Measurements from ENCODE around the gene ANXA10. TPM values are rescaled to one million over a fixed set of nuclear protein-coding genes. Genes with fewer than 3 reads are reported as not detected.
A peak's percentile ranks its signal among the peaks of the same experiment; 100 is the strongest.

Gene ANXA10
- total and polyA plus RNA-seq, 8 donors: 49.6 to 721 (median 251) TPM; not detected in 1

- Histone ChIP-seq H3K36me3 (no peaks in the 10 kb centered on the region), H3K4me3 (no peak overlapping the region), H3K27me3 (no peaks in the 10 kb centered on the region), H3K27ac (no peak overlapping the region), H3K4me1 (no peaks in the 10 kb centered on the region), H3K9me3 (no peaks in the 10 kb centered on the region)
- no peak for DNase-seq
- TF ChIP-seq POLR2A (IDR thresholded peaks at IDR 0.05) (no peak), CTCF (IDR thresholded peaks at IDR 0.05) (no peak), POLR2AphosphoS5 (IDR thresholded peaks at IDR 0.05) (no peak), EP300 (IDR thresholded peaks at IDR 0.05) (no peak)
- intact Hi-C loops (cut with DNase I; ENCODE audit: low total_unique reads): no loop called here
- WGBS, 5 donors: 32 to 60% (median 39%) methylated on average over 5 of the region's 5 CpGs
These were observed 14.6 kb upstream of the ANXA10 start for GRCh38 chr4:168077726-168078239.

DNA sequence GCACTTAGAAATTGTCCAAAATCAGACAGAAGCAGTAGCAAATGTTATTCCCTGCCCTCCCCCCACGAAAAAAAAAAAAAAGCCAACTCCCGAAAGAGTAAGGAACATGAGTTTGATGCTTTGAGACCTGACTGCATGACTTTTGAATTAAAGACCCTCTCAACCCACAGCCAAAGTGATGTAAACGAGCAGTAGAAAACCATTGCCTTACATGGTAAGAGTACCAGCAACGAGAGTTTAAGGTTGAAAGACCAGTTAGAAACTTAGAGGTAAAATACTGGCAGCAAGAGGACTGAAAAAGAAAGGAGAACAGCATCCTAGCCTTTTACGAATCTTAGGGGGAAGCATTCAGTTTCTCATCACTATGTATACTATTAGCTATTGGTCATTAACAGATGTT lies 10.0 kb upstream of the ANXA10 start:
- no peak for TF ChIP-seq POLR2A (IDR thresholded peaks at IDR 0.05)
- TF ChIP-seq EP300 (IDR thresholded peaks at IDR 0.05): no peak
- no peak for TF ChIP-seq POLR2AphosphoS5 (IDR thresholded peaks at IDR 0.05)
- TF ChIP-seq CTCF (IDR thresholded peaks at IDR 0.05): no peak
- Histone ChIP-seq H3K4me1 (no peaks in the 10 kb centered on the region), H3K27me3 (no peaks in the 10 kb centered on the region), H3K4me3 (no peak overlapping the region), H3K36me3 (no peaks in the 10 kb centered on the region), H3K9me3 (peaks cover 0 to 10% (median 4%) of the 10 kb centered on the region in 4 donors), H3K27ac (no peak overlapping the region)
- WGBS, 5 donors: 74 to 83% (median 79%) methylated on average over 5 of the region's 5 CpGs
- no peak for DNase-seq
- intact Hi-C loops (cut with DNase I; ENCODE audit: low total_unique reads): no loop called here

- no peaks in the 10 kb centered on the region for H3K36me3 ChIP-seq
- H3K27ac ChIP-seq: peak overlapping the region; percentile 68 to 87 (median 72)
- no peaks in the 10 kb centered on the region for H3K9me3 ChIP-seq
- H3K4me3 ChIP-seq: peak overlapping the region in 3 of 4 donors; percentile 32 to 39 (median 37)
- no peaks in the 10 kb centered on the region for H3K27me3 ChIP-seq
- intact Hi-C loops (cut with DNase I; ENCODE audit: low total_unique reads): no loop called here
- peak in 1 of 2 donors; percentile 37 for DNase-seq
- TF ChIP-seq POLR2AphosphoS5 (IDR thresholded peaks at IDR 0.05) (peak in 2 of 3 donors; percentile 46), EP300 (IDR thresholded peaks at IDR 0.05) (no peak)
- WGBS, 5 donors: 31 to 50% (median 39%) methylated on average over 2 of the region's 2 CpGs
- H3K4me1 ChIP-seq: peaks cover 0 to 4% (median 0%) of the 10 kb centered on the region in 4 donors
These were observed 3.6 kb downstream of the ANXA10 start for GRCh38 chr4:168095776-168096406.

DNA sequence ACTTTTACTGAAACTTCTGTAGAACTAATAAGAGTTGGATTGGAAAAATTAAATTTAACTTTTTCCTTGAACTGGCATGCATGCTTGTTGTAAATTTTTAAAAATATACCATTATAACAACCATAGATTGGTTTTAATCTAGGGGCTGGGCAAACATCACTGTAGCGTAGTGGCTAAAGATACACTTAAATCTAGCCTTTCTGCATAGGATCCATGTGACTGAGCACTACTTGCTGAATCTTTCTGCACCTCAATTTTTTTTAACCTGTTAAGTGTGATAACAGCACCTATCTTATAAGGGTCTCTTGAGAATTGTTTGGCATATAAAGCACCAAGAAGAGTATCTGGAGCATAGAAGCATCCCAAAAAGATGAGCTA lies 4.1 kb downstream of the ANXA10 start:
- H3K27me3 ChIP-seq: no peaks in the 10 kb centered on the region
- peak overlapping the region in 2 of 4 donors; percentile 22 to 32 for H3K4me3 ChIP-seq
- no peak for DNase-seq
- H3K36me3 ChIP-seq: no peaks in the 10 kb centered on the region
- H3K4me1 ChIP-seq: peaks cover 0 to 4% (median 0%) of the 10 kb centered on the region in 4 donors
- no peaks in the 10 kb centered on the region for H3K9me3 ChIP-seq
- intact Hi-C loops (cut with DNase I; ENCODE audit: low total_unique reads): no loop called here
- H3K27ac ChIP-seq: peak overlapping the region; percentile 52 to 87 (median 72)
- 35 to 63% (median 38%) methylated on average over 1 of the region's 1 CpG for WGBS, 5 donors
- TF ChIP-seq POLR2A (IDR thresholded peaks at IDR 0.05) (no peak), EP300 (IDR thresholded peaks at IDR 0.05) (no peak), POLR2AphosphoS5 (IDR thresholded peaks at IDR 0.05) (no peak), CTCF (IDR thresholded peaks at IDR 0.05) (no peak)

GRCh38 chr4:168097161-168097560 lies 4.8 kb downstream of the ANXA10 start:
- 22 to 56% (median 46%) methylated on average over 2 of the region's 2 CpGs for WGBS, 5 donors
- no peak for TF ChIP-seq POLR2AphosphoS5 (IDR thresholded peaks at IDR 0.05)
- H3K9me3 ChIP-seq: no peaks in the 10 kb centered on the region

More at GRCh38 chr4:168097161-168097560, 4.8 kb downstream of the ANXA10 start:
- intact Hi-C loops (cut with DNase I; ENCODE audit: low total_unique reads): no loop called here
- Histone ChIP-seq H3K27me3 (no peaks in the 10 kb centered on the region), H3K27ac (peak overlapping the region; percentile 69 to 87 (median 75)), H3K4me3 (peak overlapping the region in 2 of 4 donors; percentile 7 to 22), H3K4me1 (peaks cover 0 to 4% (median 0%) of the 10 kb centered on the region in 4 donors), H3K36me3 (peaks cover 0 to 4% (median 0%) of the 10 kb centered on the region in 4 donors)
- no peak for DNase-seq
